Adrenal gland (tissue), 12 donors: ENCODE measurements around the gene BCAR1. TPM values are rescaled to one million over a fixed set of nuclear protein-coding genes. Genes with fewer than 3 reads are reported as not detected.

Experiments used
- DNase-seq, 7 donors: peaks; one replicate each; pipeline ENCODE4 v3.0.0-alpha.2; 2019 to 2020
- H3K27ac ChIP-seq, 5 donors: fragments of 200-600 bp; sonication (generic) in 4 of 5; 1 replicate in 3 of 5; 2 replicates in 2 of 5; pipeline versions ENCODE4 v1.5.1 to v1.8.0; 2016 to 2020; ENCODE audit warnings: mild to moderate bottlenecking in 1 of 5
- H3K27me3 ChIP-seq: fragments of 200-600 bp; 2 replicates; pipeline ENCODE4 v1.8.0; 2021
- H3K36me3 ChIP-seq, 2 donors: fragments of 200-600 bp; replicated peaks in 1 of 2; 1 replicate in 1 of 2; 2 replicates in 1 of 2; pipeline versions ENCODE4 v1.5.1 to v1.8.0; 2018 to 2022
- H3K4me1 ChIP-seq, 2 donors: fragments of 200-600 bp; replicated peaks in 1 of 2; 1 replicate in 1 of 2; 2 replicates in 1 of 2; pipeline versions ENCODE4 v1.5.1 to v1.8.0; 2018 to 2021
- H3K4me3 ChIP-seq, 4 donors: fragments of 200-600 bp; sonication (generic) in 3 of 4; one replicate each; pipeline ENCODE4 v1.5.1; 2016 to 2018
- H3K9me3 ChIP-seq, 3 donors: fragments of 200-600 bp; sonication (generic) in 1 of 3; replicated peaks in 1 of 3; 1 replicate in 2 of 3; 2 replicates in 1 of 3; pipeline versions ENCODE4 v1.5.1 to v1.8.0; 2016 to 2021
- POLR2A ChIP-seq, 2 donors: fragments of 450-650 bp; IDR thresholded peaks; one replicate each; pipeline ENCODE4 v1.6.1; 2017; ENCODE audit warnings: antibody characterized with exemption in 2 of 2, mild to moderate bottlenecking in 2 of 2, moderate library complexity in 1 of 2
- WGBS, 4 donors: extraction: QIAGEN DNeasy Blood & Tissue Kit in 2 of 4; methylation state at CpG; one replicate each; pipeline versions ENCODE4 v1.1.5 to v1.1.7; 2013 to 2017; 5-methylcytosine and 5-hydroxymethylcytosine counted together
- intact Hi-C, 2 donors: fragments of 100-400 bp; cut with DNase I; formaldehyde crosslinking; loops; one replicate each; pipeline versions ENCODE4 v1.14.1 to v1.15.0; 2022 to 2023
- polyA plus RNA-seq, 3 donors: library from polyadenylated mRNA; stranded (reverse); fragments of 200-250 nt in 2 of 3; fragments of 350-450 nt in 1 of 3; fragmentation: Illumina TruSeq in 1 of 3; extraction: RNeasy Lipid Tissue Mini Kit (QIAGEN cat#74804) in 1 of 3; gene quantifications; one replicate each; pipeline ENCODE4 v1.2.3, GENCODE V29; 2013 to 2014
- total RNA-seq, 9 donors: library from RNA; depleted of rRNA in 4 of 9; stranded (reverse); fragments of >200 nt in 4 of 9; fragments of 120-200 nt in 1 of 9; fragmentation: NEBNext Ultra II Directional in 1 of 9; extraction: Animal tissue kit (Norgen Biotek cat#: 25700) in 1 of 9; gene quantifications; one replicate each; pipeline versions ENCODE4 v1.1.0 to v1.2.4, GENCODE V29; 2013 to 2023
- TF ChIP-seq, protein P1 (sequence below), 6 experiments: fragments of 450-650 bp in 4 of 6; fragments of 200-600 bp in 2 of 6; sonication (generic) in 1 of 6; IDR thresholded peaks; 1 replicate in 5 of 6; 2 replicates in 1 of 6; pipeline versions ENCODE4 v1.5.1 to v1.8.0; 2016 to 2021; ENCODE audit warnings: antibody characterized with exemption in 6 of 6, mild to moderate bottlenecking in 2 of 6, moderate library complexity in 1 of 6
- donor health status: healthy with polysubstance abuse.
- donor health status: Bipolar disorder and iron deficiency.
- donor health status: DM: yes; HTN: yes; CAD: no.
- donor health status: DM: no; HTN: no; CAD: no.
- donor health status: DM: no; HTN: no; CAD: no.
- donor health status: DM: yes; HTN: yes; CAD: no.

Gene BCAR1
- total and polyA plus RNA-seq, 12 donors = 10.2 to 87.7 (median 63.8) TPM

DNA sequence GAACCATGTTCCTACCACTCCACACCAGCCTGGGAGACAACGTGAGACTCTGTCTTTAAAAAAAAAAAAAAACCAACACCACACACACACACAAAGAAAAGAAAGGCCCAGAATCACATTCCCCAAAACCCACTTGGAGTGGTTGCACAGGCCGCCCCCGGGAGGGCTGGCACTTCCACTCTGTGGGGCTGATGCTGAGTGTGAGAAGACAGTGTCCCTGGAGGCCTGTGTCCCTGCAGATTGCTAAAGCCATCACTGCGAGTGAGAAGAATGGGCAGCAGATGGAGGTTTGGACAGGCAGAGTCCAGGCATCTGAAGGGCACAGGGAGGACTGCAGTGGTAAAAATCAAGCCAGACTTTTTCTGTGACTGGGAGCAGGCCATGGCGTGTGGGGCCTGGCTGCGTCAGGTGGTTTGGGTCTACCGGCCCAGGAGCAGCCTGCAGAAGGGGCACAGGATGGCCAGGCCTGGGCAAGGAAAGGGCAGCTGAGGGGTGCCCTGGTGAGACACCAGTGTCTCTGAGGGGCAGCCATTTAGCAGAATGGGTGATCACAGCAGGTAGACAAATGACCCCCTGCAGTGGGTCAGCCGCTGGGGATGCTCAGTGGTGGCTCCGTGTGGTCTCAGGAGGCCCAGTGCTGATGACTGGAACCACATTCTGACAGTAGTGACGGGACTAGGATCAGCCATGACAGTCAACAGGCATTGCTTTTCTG, 57.5 kb downstream of the BCAR1 start:
- intact Hi-C loops = loop anchor here in 1 of 2 donors (10.0 kb wide), 1 partner anchor 561 kb away; no protein-coding TSS in a partner anchor
- no peaks in the 10 kb centered on the region for H3K9me3 ChIP-seq
- H3K27ac ChIP-seq = no peak overlapping the region
- WGBS, 4 donors = 79 to 87% (median 86%) methylated on average over 6 to 10 of the region's 10 CpGs
- H3K27me3 ChIP-seq = peaks cover 8% of the 10 kb centered on the region
- no peaks in the 10 kb centered on the region for H3K4me1 ChIP-seq
- DNase-seq = peak in 1 of 7 donors; percentile 18
- H3K4me3 ChIP-seq = no peak overlapping the region
- TF ChIP-seq, protein P1, sequence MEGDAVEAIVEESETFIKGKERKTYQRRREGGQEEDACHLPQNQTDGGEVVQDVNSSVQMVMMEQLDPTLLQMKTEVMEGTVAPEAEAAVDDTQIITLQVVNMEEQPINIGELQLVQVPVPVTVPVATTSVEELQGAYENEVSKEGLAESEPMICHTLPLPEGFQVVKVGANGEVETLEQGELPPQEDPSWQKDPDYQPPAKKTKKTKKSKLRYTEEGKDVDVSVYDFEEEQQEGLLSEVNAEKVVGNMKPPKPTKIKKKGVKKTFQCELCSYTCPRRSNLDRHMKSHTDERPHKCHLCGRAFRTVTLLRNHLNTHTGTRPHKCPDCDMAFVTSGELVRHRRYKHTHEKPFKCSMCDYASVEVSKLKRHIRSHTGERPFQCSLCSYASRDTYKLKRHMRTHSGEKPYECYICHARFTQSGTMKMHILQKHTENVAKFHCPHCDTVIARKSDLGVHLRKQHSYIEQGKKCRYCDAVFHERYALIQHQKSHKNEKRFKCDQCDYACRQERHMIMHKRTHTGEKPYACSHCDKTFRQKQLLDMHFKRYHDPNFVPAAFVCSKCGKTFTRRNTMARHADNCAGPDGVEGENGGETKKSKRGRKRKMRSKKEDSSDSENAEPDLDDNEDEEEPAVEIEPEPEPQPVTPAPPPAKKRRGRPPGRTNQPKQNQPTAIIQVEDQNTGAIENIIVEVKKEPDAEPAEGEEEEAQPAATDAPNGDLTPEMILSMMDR (IDR thresholded peaks at IDR 0.05) = no peak
- TF ChIP-seq POLR2A (IDR thresholded peaks at IDR 0.05) = no peak
- no peaks in the 10 kb centered on the region for H3K36me3 ChIP-seq

DNA sequence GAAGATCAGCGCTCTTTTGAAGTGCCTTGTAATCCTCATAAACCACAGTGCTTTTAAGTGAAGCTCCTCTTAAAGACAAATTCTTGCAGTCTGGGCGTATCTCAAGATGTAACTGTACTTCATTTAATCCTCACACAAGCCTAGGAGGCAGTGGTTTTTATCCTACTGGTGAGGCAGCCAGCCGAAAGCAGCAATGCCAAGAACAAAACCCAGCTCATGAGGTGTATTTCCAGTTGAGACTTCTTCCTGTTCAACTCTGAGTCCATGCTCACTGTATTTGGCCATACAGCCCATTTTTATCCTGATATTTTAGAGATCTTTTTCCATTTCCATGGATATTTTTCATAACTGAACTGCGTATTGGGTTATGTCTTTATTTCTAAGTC, 58.2 kb downstream of the BCAR1 start:
- H3K4me1 ChIP-seq = no peaks in the 10 kb centered on the region
- no peaks in the 10 kb centered on the region for H3K36me3 ChIP-seq
- 85 to 99% (median 91%) methylated on average over 4 of the region's 4 CpGs for WGBS, 4 donors
- DNase-seq = no peak
- intact Hi-C loops = loop anchor here in 1 of 2 donors (10.0 kb wide), 1 partner anchor 562 kb away; no protein-coding TSS in a partner anchor
- no peaks in the 10 kb centered on the region for H3K9me3 ChIP-seq
- H3K27me3 ChIP-seq = peaks cover 8% of the 10 kb centered on the region
- TF ChIP-seq, protein P1 (IDR thresholded peaks at IDR 0.05) = no peak
- no peak for TF ChIP-seq POLR2A (IDR thresholded peaks at IDR 0.05)
- no peak overlapping the region for H3K4me3 ChIP-seq
- H3K27ac ChIP-seq = no peak overlapping the region

DNA sequence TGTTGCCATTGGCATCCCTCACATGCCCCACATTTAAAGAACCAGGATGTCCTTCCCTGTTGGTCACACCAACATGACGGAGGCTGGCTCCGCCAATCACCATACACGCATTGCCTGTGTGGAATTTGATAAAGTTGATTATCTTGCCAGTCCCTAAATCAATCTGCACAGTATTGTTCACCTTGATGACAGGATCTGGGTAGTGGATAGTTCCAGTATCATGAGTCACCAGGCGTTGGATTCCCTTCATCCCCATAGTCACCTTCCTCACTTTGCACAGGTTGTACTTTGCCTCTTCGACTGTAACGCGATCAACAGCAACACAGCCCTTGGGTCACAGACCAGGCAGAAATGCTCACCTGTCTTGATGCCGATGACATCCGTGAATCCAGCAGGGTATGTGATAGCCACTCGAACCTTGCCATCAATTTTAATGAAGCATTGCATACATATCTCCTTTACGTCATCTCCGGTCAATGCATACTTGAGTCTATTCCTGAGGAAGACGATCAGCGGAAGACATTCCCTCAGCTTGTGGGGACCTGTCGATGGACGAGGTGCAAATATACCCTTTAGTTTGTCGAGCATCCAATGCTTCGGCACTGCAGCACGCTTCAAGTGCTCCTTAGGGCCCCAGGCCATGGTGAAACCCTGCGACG, 58.7 kb downstream of the BCAR1 start:
- H3K4me3 ChIP-seq = no peak overlapping the region
- peaks cover 8% of the 10 kb centered on the region for H3K27me3 ChIP-seq
- H3K9me3 ChIP-seq = no peaks in the 10 kb centered on the region
- no peaks in the 10 kb centered on the region for H3K4me1 ChIP-seq
- intact Hi-C loops = loop anchor here in 1 of 2 donors (10.0 kb wide), 1 partner anchor 562 kb away; no protein-coding TSS in a partner anchor
- H3K36me3 ChIP-seq = no peaks in the 10 kb centered on the region
- peak in 1 of 7 donors; percentile 31 for DNase-seq
- TF ChIP-seq, protein P1 (IDR thresholded peaks at IDR 0.05) = no peak
- TF ChIP-seq POLR2A (IDR thresholded peaks at IDR 0.05) = no peak
- 89 to 96% (median 91%) methylated on average over 21 of the region's 21 CpGs for WGBS, 4 donors
- no peak overlapping the region for H3K27ac ChIP-seq

DNA sequence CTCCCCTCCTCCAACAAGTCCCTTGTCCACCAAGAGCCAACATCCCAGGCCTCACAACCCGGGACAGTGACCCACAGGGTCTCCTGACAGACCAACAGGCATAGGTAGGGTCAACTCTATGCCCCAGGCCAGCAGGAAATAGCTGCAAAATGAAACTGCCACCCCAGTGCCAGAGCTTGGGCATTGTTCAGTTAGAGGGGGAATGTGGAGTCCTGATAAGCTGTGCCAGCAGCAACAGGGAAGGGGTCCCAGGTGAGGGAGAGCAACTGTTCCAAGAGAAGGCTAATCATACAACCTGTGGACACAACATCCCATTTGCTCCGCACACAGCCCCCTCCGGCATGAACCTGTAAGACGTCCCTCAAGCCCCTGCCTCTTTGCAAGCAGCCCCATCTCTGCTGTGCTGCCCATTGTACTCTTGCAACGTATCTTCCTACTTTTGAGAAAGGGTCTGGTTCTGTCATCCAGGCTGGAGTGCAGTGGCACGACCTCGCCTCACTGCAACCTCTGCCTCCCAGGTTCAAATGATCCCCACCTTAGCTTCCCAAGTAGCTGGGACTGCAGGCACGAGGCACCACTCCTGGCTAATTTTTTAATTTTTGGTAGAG, 61.7 kb downstream of the BCAR1 start:
- intact Hi-C loops = loop anchor here in 1 of 2 donors (10.0 kb wide), 1 partner anchor 565 kb away; no protein-coding TSS in a partner anchor
- no peaks in the 10 kb centered on the region for H3K9me3 ChIP-seq
- no peak for TF ChIP-seq POLR2A (IDR thresholded peaks at IDR 0.05)
- TF ChIP-seq, protein P1 (IDR thresholded peaks at IDR 0.05) = no peak
- WGBS, 4 donors = 71 to 87% (median 78%) methylated on average over 8 of the region's 8 CpGs
- H3K4me1 ChIP-seq = no peaks in the 10 kb centered on the region
- H3K27ac ChIP-seq = no peak overlapping the region
- H3K36me3 ChIP-seq = no peaks in the 10 kb centered on the region
- H3K27me3 ChIP-seq = no peaks in the 10 kb centered on the region
- no peak overlapping the region for H3K4me3 ChIP-seq
- no peak for DNase-seq
